ENCODE results near the gene SAPCD2.

SAPCD2 gene

GRCh38 chr9:137030538-137031527 lies 39.5 kb downstream of the SAPCD2 start:
- peak in 3 of 5 experiments; percentile 32 to 85 (median 65) for DNase-seq

GRCh38 chr9:137030006-137030405 lies 40.4 kb downstream of the SAPCD2 start:
- DNase-seq = peak in 1 of 5 experiments; percentile 48

- peak; percentile 54 to 66 (median 60) for DNase-seq
Measured at GRCh38 chr9:137029058-137029936, 41.1 kb downstream of the SAPCD2 start.

- peak; percentile 44 to 81 (median 63) for DNase-seq
Measured at GRCh38 chr9:137028263-137029057, 41.9 kb downstream of the SAPCD2 start.

GRCh38 chr9:137027369-137028262 lies 42.7 kb downstream of the SAPCD2 start, which contains the start of gene ABCA2:
TSS of gene ABCA2 (minus strand) at chr9:137028237. CDS start at chr9:137028140, 97 bp downstream.
- DNase-seq = no peak

GRCh38 chr9:137026828-137027227 lies 43.5 kb downstream of the SAPCD2 start:
- DNase-seq = no peak

GRCh38 chr9:137026384-137026783 lies 44.0 kb downstream of the SAPCD2 start:
- no peak for DNase-seq

GRCh38 chr9:137025517-137025966 lies 44.8 kb downstream of the SAPCD2 start:
- DNase-seq = peak in 1 of 5 experiments; percentile 32

- no peak for DNase-seq
Measured at GRCh38 chr9:137023583-137023991, 46.8 kb downstream of the SAPCD2 start.

GRCh38 chr9:137023157-137023556 lies 47.2 kb downstream of the SAPCD2 start:
- no peak for DNase-seq

- DNase-seq = no peak
Measured at GRCh38 chr9:137022662-137023008, 47.7 kb downstream of the SAPCD2 start.

GRCh38 chr9:137021979-137022661 lies 48.2 kb downstream of the SAPCD2 start:
- peak; percentile 50 to 84 (median 66) for DNase-seq

- DNase-seq = no peak
Measured at GRCh38 chr9:137021568-137021978, 48.8 kb downstream of the SAPCD2 start.

- no peak for DNase-seq
Measured at GRCh38 chr9:137020771-137021567, 49.4 kb downstream of the SAPCD2 start.

GRCh38 chr9:137019891-137020683 lies 50.3 kb downstream of the SAPCD2 start:
- DNase-seq = no peak

GRCh38 chr9:137018761-137019559 lies 51.4 kb downstream of the SAPCD2 start:
- DNase-seq = no peak

- no peak for DNase-seq
Measured at GRCh38 chr9:137017791-137018497, 52.4 kb downstream of the SAPCD2 start.
